NB4 (cell line): ENCODE results near the gene ASCC3.

ENCODE experiments used
- DNase-seq: peaks from one replicate; pipeline ENCODE4 v3.0.0; 2010; ENCODE audit warnings: low read depth
- H3K4me3 ChIP-seq: one replicate; pipeline ENCODE4 v1.5.1; 2011; ENCODE audit warnings: mild to moderate bottlenecking, low read depth, low read length, moderate library complexity
- MYC ChIP-seq: IDR thresholded peaks from 2 replicates; pipeline ENCODE4 v1.6.1; 2011; ENCODE audit warnings: low read depth, low read length
- POLR2A ChIP-seq: IDR thresholded peaks from 2 replicates; pipeline ENCODE4 v1.6.1; 2011; ENCODE audit warnings: mild to moderate bottlenecking; ENCODE audit not compliant: insufficient read length; ENCODE audit errors: extremely low read depth
- TF ChIP-seq, protein P1 (sequence below): IDR thresholded peaks from one replicate; pipeline ENCODE4 v1.5.1; 2012; ENCODE audit warnings: low read depth, low read length
- TF ChIP-seq, protein P2 (sequence below): IDR thresholded peaks from 2 replicates; pipeline ENCODE4 v1.6.1; 2011; ENCODE audit warnings: low read depth, low read length

ASCC3 gene

DNA sequence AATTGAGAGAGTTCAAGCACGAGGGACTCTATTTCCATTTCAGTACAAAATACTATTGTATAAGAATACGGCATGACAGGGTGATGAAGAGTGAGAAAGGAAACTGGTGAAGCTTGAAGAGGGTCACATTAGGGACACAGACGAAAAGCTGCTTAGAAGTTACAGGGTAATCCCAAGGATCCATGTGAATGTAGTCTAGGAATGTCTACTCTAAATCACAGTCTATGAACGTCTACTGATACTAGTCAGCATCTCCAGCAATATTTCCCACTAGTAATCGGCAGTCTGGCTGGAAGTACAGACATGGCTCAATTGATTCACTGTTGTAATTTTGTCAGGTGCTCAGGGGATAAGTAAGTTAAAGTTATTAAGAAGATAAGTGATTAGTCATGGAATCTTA is 156.4 kb downstream of the ASCC3 start:
- TF ChIP-seq MYC (no peak), POLR2A (no peak)
- TF ChIP-seq, protein P1, sequence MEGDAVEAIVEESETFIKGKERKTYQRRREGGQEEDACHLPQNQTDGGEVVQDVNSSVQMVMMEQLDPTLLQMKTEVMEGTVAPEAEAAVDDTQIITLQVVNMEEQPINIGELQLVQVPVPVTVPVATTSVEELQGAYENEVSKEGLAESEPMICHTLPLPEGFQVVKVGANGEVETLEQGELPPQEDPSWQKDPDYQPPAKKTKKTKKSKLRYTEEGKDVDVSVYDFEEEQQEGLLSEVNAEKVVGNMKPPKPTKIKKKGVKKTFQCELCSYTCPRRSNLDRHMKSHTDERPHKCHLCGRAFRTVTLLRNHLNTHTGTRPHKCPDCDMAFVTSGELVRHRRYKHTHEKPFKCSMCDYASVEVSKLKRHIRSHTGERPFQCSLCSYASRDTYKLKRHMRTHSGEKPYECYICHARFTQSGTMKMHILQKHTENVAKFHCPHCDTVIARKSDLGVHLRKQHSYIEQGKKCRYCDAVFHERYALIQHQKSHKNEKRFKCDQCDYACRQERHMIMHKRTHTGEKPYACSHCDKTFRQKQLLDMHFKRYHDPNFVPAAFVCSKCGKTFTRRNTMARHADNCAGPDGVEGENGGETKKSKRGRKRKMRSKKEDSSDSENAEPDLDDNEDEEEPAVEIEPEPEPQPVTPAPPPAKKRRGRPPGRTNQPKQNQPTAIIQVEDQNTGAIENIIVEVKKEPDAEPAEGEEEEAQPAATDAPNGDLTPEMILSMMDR = no peak
- TF ChIP-seq, protein P2, sequence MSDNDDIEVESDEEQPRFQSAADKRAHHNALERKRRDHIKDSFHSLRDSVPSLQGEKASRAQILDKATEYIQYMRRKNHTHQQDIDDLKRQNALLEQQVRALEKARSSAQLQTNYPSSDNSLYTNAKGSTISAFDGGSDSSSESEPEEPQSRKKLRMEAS = no peak
- DNase-seq = no peak
- no peak overlapping the region for H3K4me3 ChIP-seq

DNA sequence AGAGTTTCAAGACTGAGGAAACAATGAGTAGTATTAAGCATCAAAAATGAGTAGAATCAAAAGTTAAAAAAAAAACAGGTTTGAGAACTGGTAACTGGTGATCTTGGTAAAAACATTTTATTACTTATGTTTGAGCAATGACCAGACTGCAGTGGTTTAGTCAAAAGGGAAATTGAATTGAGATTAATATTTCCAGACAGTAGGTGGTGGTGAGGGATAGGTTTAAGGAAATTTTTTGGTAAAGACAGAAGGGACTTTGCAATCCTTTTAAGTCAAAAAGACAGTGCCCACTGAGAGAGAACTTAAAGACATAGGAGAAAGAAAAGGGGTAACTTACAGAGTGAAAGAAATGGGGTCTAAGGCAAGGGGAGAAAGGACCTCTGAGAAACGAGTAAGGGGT is 156.9 kb downstream of the ASCC3 start:
- DNase-seq = no peak
- TF ChIP-seq, protein P2 = no peak
- TF ChIP-seq POLR2A = no peak
- TF ChIP-seq MYC = no peak
- TF ChIP-seq, protein P1 = no peak
- H3K4me3 ChIP-seq = no peak overlapping the region

DNA sequence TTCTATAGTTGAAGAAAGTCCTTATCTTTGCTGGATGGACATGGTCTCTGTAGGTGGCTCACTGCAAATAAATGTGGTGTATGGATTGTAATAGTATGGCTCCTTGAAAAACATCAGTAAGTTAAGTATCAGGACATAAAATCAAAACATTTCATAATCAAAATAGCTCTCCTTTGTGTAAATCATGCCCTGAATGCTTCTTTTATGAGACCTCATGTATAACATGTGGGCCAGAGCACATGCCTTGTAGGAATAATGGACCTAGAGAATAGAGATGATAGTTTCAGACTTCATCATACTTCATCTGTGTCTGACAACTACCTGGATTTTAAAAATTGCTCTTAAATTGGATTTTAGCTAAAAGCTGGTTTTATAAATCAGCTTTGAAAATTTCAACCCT is 159.9 kb downstream of the ASCC3 start:
- TF ChIP-seq POLR2A (no peak), MYC (no peak)
- TF ChIP-seq, protein P1 = no peak
- TF ChIP-seq, protein P2 = no peak
- no peak overlapping the region for H3K4me3 ChIP-seq
- DNase-seq = no peak

DNA sequence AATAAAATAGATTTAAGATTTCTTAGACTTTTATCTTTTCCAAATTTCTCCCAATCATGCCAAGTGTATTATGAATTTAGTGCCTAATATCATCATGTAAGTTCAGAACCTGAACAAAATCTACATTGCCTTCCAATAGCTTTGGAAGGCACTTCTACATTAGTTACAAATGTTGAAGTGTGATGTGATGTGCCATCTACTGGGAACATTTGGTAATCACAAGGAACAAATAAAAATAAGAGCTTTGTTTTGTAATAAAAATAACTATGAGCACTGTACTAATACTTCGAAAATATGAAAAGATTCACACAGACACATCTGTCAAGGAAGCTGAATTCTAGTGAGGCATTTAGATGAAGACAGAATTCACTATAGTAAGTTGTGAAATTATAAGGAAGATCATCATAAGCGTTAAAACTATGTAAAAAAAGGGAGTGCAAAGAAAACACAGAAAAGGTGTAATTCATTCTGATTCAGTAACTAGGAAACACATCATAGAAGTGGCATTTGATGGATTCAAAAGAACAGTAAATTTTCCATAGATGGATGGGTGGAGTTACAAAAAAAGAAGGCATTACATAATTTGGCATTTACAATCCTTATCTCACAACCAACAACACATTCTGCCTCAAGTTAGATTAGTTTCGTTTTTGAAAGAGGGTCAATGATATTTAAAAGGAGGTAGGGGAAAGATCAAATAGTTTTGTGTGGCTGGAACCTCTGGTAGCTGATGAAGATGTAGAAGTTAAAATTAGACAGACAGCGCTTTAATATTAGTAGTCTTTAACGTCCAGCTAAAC is 161.0 kb downstream of the ASCC3 start:
- H3K4me3 ChIP-seq = no peak overlapping the region
- TF ChIP-seq, protein P1 = peak; percentile 36
- TF ChIP-seq MYC = no peak
- TF ChIP-seq, protein P2 = no peak
- peak; percentile 50 for DNase-seq

DNA sequence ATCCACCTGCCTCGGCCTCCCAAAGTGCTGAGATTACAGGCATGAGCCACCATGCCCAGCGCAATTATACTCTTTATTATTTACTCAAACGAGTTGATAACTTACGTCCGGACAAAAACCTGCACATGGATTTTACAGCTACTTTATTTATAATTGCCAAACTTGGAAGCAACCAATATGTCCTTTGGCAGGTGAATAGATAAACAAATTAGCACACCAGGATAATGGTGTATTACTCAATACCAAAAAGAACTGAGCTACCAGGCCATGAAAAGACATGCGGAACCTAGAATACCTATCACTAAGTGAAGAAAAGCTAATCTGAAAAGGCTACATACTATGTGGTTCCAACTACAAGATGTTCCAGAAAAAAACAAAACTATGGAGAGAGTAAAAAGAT is 168.1 kb downstream of the ASCC3 start:
- TF ChIP-seq, protein P1 = no peak
- TF ChIP-seq, protein P2 = no peak
- TF ChIP-seq MYC (no peak), POLR2A (no peak)
- DNase-seq = no peak
- no peak overlapping the region for H3K4me3 ChIP-seq
